ENCODE data around the gene ADAMTSL4. TPM values are rescaled to one million over a fixed set of nuclear protein-coding genes. Genes with fewer than 3 reads are reported as not detected.

ADAMTSL4 gene
- total and polyA plus RNA-seq, 2 of the 8 experiments (the other 6 are each of a cell fraction or from before 2014, with no cell fraction given) = 4.2 to 5.4 TPM

GRCh38 chr1:150512846-150513245 lies 36.4 kb upstream of the ADAMTSL4 start:
- no peak overlapping the region for H4K91ac ChIP-seq (replicated peaks; ENCODE audit: insufficient read length, low read length)
- H3K56ac ChIP-seq (replicated peaks; ENCODE audit: insufficient read length, low read depth, low read length) = no peak overlapping the region
- DNase-seq (ENCODE audit: low read depth in 1 of 2, low spot score in 2 of 2) (no peak), FAIRE-seq (no peak)
- H2BK12ac ChIP-seq (ENCODE audit: low read depth, low read length) = no peak overlapping the region
- H3K4ac ChIP-seq (replicated peaks; ENCODE audit: insufficient read length, low read depth, low read length) = no peak overlapping the region
- H3K9me3 ChIP-seq (ENCODE audit: insufficient read depth in 2 of 2, low read depth in 1 of 2, low read length in 1 of 2) = no peaks in the 10 kb centered on the region
- H4K5ac ChIP-seq (ENCODE audit: insufficient read length, low read depth, low read length) = no peak overlapping the region
- no peaks in the 10 kb centered on the region for H3K36me3 ChIP-seq (ENCODE audit: control insufficient read depth in 2 of 4, insufficient read depth in 4 of 4, low read length in 3 of 4)
- H3K14ac ChIP-seq (ENCODE audit: insufficient read length) = no peak overlapping the region
- H3K23ac ChIP-seq (ENCODE audit: insufficient read length) = no peak overlapping the region
- no peak overlapping the region for H2BK15ac ChIP-seq (ENCODE audit: low read length)
- H2BK5ac ChIP-seq (ENCODE audit: low read depth, low read length) = no peak overlapping the region
- no peak overlapping the region for H2AK5ac ChIP-seq (ENCODE audit: low read depth, low read length)
- H3K79me2 ChIP-seq (ENCODE audit: control insufficient read depth in 1 of 2, insufficient read depth in 2 of 2, low read length in 2 of 2) = no peaks in the 10 kb centered on the region
- H3K79me1 ChIP-seq (ENCODE audit: low read depth, low read length) = no peaks in the 10 kb centered on the region
- H2BK120ac ChIP-seq (replicated peaks; ENCODE audit: low read depth, low read length) = no peak overlapping the region
- peaks cover 0 to 4% (median 3%) of the 10 kb centered on the region in 4 experiments; a peak in 5 of 7 replicates for H3K4me1 ChIP-seq (replicated peaks in 1 of 4; ENCODE audit: control insufficient read depth in 3 of 4, insufficient read depth in 4 of 4, low read length in 3 of 4)
- CTCF ChIA-PET (ENCODE audit: partially characterized antibody) = interaction anchor here (22.4 kb wide), 1 partner anchor 20 kb away, joined by 253 read pairs; no protein-coding TSS in a partner anchor
- 69% methylated on average over 2 of the region's 2 CpGs; no CpG with 5 or more reads in 1 of the 2 experiments for WGBS, 2 experiments (ENCODE audit: extremely low coverage in 1 of 2, insufficient coverage in 1 of 2, insufficient read length in 1 of 2, insufficient replicate concordance in 2 of 2, low coverage in 1 of 2, low lambda C conversion rate in 2 of 2, missing lambda C conversion rate in 1 of 2)
- no peak for TF ChIP-seq TCF12 (IDR thresholded peaks at IDR 0.05; ENCODE audit: low read depth, low read length)
- TF ChIP-seq RXRA (IDR thresholded peaks at IDR 0.05; ENCODE audit: insufficient read depth, low read depth, low read length) = no peak
- TF ChIP-seq SIX5 (IDR thresholded peaks at IDR 0.05; ENCODE audit: low read depth, low read length) = no peak
- TF ChIP-seq CREB1 (IDR thresholded peaks at IDR 0.05) = no peak
- no peaks in the 10 kb centered on the region; a peak in 1 of 7 replicates for H3K27me3 ChIP-seq (replicated peaks in 1 of 4; ENCODE audit: control insufficient read depth in 3 of 4, extremely low read depth in 1 of 4, insufficient read depth in 3 of 4, low read length in 3 of 4)
- no peaks in the 10 kb centered on the region for H4K20me1 ChIP-seq (replicated peaks in 1 of 2; ENCODE audit: control insufficient read depth in 1 of 2, insufficient read depth in 2 of 2, low read length in 2 of 2)
- H4K8ac ChIP-seq (ENCODE audit: extremely low read depth, insufficient read depth, low read length) = no peak overlapping the region
- H2AFZ ChIP-seq (ENCODE audit: low read length) = no peak overlapping the region
- POLR2A ChIA-PET (ENCODE audit: partially characterized antibody) = interaction anchor here (1.7 kb wide), 1 partner anchor 15 kb away, joined by 4 read pairs; no protein-coding TSS in a partner anchor
- no peak overlapping the region for H3K18ac ChIP-seq (ENCODE audit: extremely low read depth, low read length)
- no peak overlapping the region for H3K4me2 ChIP-seq (ENCODE audit: insufficient read depth in 1 of 2, low read depth in 2 of 2, low read length in 2 of 2)
- no peak overlapping the region for H2BK20ac ChIP-seq (ENCODE audit: low read length)
- no peak overlapping the region for H3K9ac ChIP-seq (replicated peaks in 1 of 4; ENCODE audit: extremely low read depth in 1 of 4, low read depth in 3 of 4, low read length in 3 of 4)
- H3K27ac ChIP-seq (ENCODE audit: low read depth, low read length) = no peak overlapping the region
- no peak overlapping the region for H3K4me3 ChIP-seq (ENCODE audit: extremely low read depth in 1 of 4, insufficient read depth in 2 of 4, low read depth in 3 of 4, low read length in 4 of 4)
- H3K23me2 ChIP-seq (ENCODE audit: low read depth, low read length) = peaks cover 5% of the 10 kb centered on the region
